ENCODE results near the gene GSTA3. TPM values are rescaled to one million over a fixed set of nuclear protein-coding genes. Genes with fewer than 3 reads are reported as not detected.

GSTA3 gene
- total and polyA plus RNA-seq, 2 of the 4 experiments (the other 2 are of a cell fraction): not detected

GRCh38 chr6:52953911-52954839 lies 44.7 kb upstream of the GSTA3 start:
- H2BK5ac ChIP-seq (ENCODE audit: low read depth, low read length, poor library complexity, severe bottlenecking): no peak overlapping the region
- H3K4me2 ChIP-seq (ENCODE audit: low read depth, low read length): no peak overlapping the region
- no peak overlapping the region for H3K27ac ChIP-seq (ENCODE audit: insufficient read depth, low read length)
- BruUV-seq (replicated peaks): no TSS peak
- no peaks in the 10 kb centered on the region for H3K36me3 ChIP-seq (ENCODE audit: control insufficient read depth, insufficient read depth, low read length)
- WGBS, 2 experiments (ENCODE audit: extremely low coverage in 2 of 2, insufficient read length in 1 of 2): no CpG with 5 or more reads among the region's 6 CpGs
- H2AK9ac ChIP-seq (replicated peaks; ENCODE audit: low read depth, low read length, poor library complexity): no peak overlapping the region
- H3K4ac ChIP-seq (ENCODE audit: low read depth, low read length): no peak overlapping the region
- H3K9ac ChIP-seq (ENCODE audit: low read depth, low read length): no peak overlapping the region
- H3K23ac ChIP-seq (ENCODE audit: low read depth, low read length): no peak overlapping the region
- no peak overlapping the region for H2AK5ac ChIP-seq (ENCODE audit: low read depth, low read length)
- H2AFZ ChIP-seq (replicated peaks; ENCODE audit: low read length, poor library complexity): no peak overlapping the region
- H2BK120ac ChIP-seq (ENCODE audit: low read depth, low read length): no peak overlapping the region
- H3K14ac ChIP-seq (replicated peaks; ENCODE audit: low read depth, low read length): no peak overlapping the region
- no peak overlapping the region for H3K56ac ChIP-seq (ENCODE audit: extremely low read depth, insufficient read depth, low read length)
- H2BK15ac ChIP-seq (ENCODE audit: low read depth, low read length): no peak overlapping the region
- DNase-seq: no peak
- no peak for ATAC-seq (ENCODE audit: low read depth)
- H2BK20ac ChIP-seq (ENCODE audit: low read depth, low read length): no peak overlapping the region
- no peak overlapping the region for H4K91ac ChIP-seq (ENCODE audit: insufficient read depth, low read depth, low read length)
- H3K18ac ChIP-seq (ENCODE audit: low read depth, low read length): no peak overlapping the region
- no peak overlapping the region for H3K4me3 ChIP-seq (ENCODE audit: insufficient read depth, low read depth, low read length)
- no peak for TF ChIP-seq BHLHE40 (IDR thresholded peaks at IDR 0.05; ENCODE audit: low read depth, low read length)
- no peaks in the 10 kb centered on the region for H3K79me1 ChIP-seq (ENCODE audit: low read depth in 1 of 2, low read length in 2 of 2)
- no peaks in the 10 kb centered on the region for H3K4me1 ChIP-seq (ENCODE audit: control insufficient read depth, insufficient read depth, low read length)
- in situ Hi-C loops (cut with MboI; ENCODE audit: low sequenced_read_pairs) (no loop called here), dilution Hi-C loops (cut with HindIII; ENCODE audit: low sequenced_read_pairs, unreplicated experiment) (no loop called here), intact Hi-C loops (cut with micrococcal nuclease) (no loop called here)
- no peaks in the 10 kb centered on the region for H3K9me1 ChIP-seq (ENCODE audit: insufficient read depth, low read length)
- H3K27me3 ChIP-seq (ENCODE audit: control insufficient read depth, insufficient read depth, low read length): peaks cover 15% of the 10 kb centered on the region
- H4K8ac ChIP-seq (ENCODE audit: low read depth in 2 of 2, low read length in 2 of 2): no peak overlapping the region
- H3K9me3 ChIP-seq (ENCODE audit: control insufficient read depth, insufficient read depth, low read length): no peaks in the 10 kb centered on the region
- ChIA-PET POLR2A (ENCODE audit: unreplicated experiment) (no interaction called here), CTCF (no interaction called here)
- H4K20me1 ChIP-seq (ENCODE audit: insufficient read depth, low read length): no peaks in the 10 kb centered on the region
- no peak overlapping the region for H4K5ac ChIP-seq (ENCODE audit: low read depth, low read length)

Measured in IMR-90 (cell line).